ENCODE data around the gene MRGPRG.
"Not testable (repeated sequence)": the region's sequence is repeated elsewhere in the genome, so short reads cannot be mapped to it uniquely, and the experiment has no call there.

The MRGPRG gene

DNA sequence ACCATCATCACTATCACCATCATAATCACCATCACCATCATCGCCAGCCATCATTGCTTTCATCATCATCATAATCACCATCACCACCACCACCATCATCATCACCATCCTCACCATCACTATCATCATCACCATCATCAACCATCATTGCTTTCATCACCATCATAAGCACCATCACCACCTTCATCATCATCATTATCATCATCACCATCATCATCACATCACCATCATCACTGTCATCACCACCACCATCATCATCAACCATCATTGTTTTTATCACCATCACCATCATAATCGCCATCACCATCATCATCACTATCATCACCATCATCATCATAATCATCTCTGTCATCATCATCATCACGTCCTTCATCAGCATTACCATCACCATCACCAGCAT, 44.2 kb downstream of the MRGPRG start:
- no peak for DNase-seq (ENCODE audit: low spot score)
- TF ChIP-seq, protein P1, sequence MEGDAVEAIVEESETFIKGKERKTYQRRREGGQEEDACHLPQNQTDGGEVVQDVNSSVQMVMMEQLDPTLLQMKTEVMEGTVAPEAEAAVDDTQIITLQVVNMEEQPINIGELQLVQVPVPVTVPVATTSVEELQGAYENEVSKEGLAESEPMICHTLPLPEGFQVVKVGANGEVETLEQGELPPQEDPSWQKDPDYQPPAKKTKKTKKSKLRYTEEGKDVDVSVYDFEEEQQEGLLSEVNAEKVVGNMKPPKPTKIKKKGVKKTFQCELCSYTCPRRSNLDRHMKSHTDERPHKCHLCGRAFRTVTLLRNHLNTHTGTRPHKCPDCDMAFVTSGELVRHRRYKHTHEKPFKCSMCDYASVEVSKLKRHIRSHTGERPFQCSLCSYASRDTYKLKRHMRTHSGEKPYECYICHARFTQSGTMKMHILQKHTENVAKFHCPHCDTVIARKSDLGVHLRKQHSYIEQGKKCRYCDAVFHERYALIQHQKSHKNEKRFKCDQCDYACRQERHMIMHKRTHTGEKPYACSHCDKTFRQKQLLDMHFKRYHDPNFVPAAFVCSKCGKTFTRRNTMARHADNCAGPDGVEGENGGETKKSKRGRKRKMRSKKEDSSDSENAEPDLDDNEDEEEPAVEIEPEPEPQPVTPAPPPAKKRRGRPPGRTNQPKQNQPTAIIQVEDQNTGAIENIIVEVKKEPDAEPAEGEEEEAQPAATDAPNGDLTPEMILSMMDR (IDR thresholded peaks at IDR 0.05; ENCODE audit: extremely low read depth, insufficient read depth, missing control alignments) = no peak
- in situ Hi-C loops (cut with MboI; ENCODE audit: low pct_unique_long_range_greater_than_20kb, low sequenced_read_pairs, unreplicated experiment) = no loop called here

- TF ChIP-seq, protein P1 (IDR thresholded peaks at IDR 0.05; ENCODE audit: extremely low read depth, insufficient read depth, missing control alignments) = no peak
Observed at GRCh38 chr11:3173795-3174194, 44.8 kb downstream of the MRGPRG start.

DNA sequence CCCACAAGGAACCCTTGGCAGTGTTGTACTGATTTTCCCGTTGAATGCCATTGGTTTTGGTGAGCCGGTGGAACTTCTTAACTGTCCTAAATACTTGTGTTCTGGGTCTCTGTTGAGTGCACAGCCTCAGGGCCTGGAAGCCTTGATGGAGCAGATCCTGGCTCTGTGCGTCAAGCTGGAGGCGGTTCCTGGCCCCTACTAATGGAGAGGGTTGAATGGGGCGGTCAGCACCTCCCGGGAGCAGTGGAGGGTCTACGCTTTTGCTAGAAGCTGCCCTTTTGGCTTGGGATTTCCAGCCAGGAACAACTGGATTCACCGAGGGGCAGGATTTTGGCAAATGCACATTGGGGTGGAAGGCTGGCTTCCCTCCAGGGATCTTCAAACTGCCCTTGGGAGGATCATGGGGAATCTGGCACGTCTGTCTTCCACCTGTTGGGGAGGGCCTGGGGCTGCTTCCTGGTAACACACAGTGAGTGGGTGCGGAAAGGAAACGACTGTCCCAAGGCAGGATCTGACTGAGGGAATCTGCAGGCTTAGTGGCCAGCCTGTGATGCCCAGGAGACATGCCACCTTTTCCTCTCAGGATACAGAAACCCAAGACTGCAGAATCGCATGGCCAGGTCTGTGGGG, 46.6 kb downstream of the MRGPRG start:
- DNase-seq (ENCODE audit: low spot score) = no peak
- TF ChIP-seq, protein P1 (IDR thresholded peaks at IDR 0.05; ENCODE audit: extremely low read depth, insufficient read depth, missing control alignments) = no peak
- in situ Hi-C loops (cut with MboI; ENCODE audit: low pct_unique_long_range_greater_than_20kb, low sequenced_read_pairs, unreplicated experiment) = no loop called here

More at GRCh38 chr11:3173795-3174194, 44.8 kb downstream of the MRGPRG start:
- in situ Hi-C loops (cut with MboI; ENCODE audit: low pct_unique_long_range_greater_than_20kb, low sequenced_read_pairs, unreplicated experiment) = no loop called here
- DNase-seq (ENCODE audit: low spot score) = no peak

DNA sequence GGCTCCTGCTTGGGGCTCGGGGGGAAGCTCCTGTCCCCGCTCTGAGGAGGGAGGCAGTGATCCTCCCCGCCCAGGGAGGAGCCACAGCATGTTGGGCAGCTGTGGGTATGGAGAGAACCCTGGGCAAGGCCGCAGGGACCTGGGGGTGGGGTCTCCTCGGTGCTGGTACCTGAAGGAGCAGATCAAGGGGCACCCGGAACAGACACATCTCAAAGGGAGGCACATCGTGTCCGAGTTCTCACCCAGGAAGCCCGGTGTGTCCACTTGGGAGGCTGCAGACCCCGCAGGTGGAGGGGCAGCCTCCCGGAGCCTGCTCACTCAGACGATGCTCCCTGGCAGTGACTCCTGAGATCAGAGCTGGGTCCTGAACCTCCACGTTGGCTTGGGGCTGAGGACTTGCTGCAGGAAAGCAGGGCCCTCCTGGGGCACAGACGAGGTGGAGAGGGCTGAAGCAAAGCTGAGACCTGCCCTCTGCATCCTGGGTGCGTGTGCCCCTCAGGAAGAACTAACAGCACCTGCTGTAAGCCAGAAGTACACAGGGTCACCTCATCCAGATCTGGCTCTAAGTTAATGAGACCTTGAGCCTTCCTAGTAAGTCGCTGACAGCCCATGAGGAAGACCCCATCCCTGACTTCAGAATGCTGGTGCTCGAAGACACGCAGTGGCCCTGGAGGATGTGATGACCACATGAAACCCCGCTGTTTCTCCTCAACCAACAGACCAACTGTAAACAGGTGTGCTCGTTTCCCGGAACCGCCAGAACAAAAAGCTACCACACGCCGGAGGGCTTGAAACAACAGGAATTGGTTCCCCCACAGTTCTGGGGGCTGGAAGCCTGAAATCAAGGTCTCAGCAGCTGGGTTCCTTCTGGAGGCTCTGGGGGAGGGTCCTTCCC, 47.6 kb downstream of the MRGPRG start:
- in situ Hi-C loops (cut with MboI; ENCODE audit: low pct_unique_long_range_greater_than_20kb, low sequenced_read_pairs, unreplicated experiment) = no loop called here
- TF ChIP-seq, protein P1 (IDR thresholded peaks at IDR 0.05; ENCODE audit: extremely low read depth, insufficient read depth, missing control alignments) = no peak

GRCh38 chr11:3170044-3170755, 48.4 kb downstream of the MRGPRG start:
- TF ChIP-seq, protein P1 (IDR thresholded peaks at IDR 0.05; ENCODE audit: extremely low read depth, insufficient read depth, missing control alignments) = no peak
- DNase-seq (ENCODE audit: low spot score) = no peak
- in situ Hi-C loops (cut with MboI; ENCODE audit: low pct_unique_long_range_greater_than_20kb, low sequenced_read_pairs, unreplicated experiment) = no loop called here

More for the DNA sequence above, 47.6 kb downstream of the MRGPRG start:
- DNase-seq (ENCODE audit: low spot score) = no peak

- in situ Hi-C loops (cut with MboI; ENCODE audit: low pct_unique_long_range_greater_than_20kb, low sequenced_read_pairs, unreplicated experiment) = no loop called here
- TF ChIP-seq, protein P1 (IDR thresholded peaks at IDR 0.05; ENCODE audit: extremely low read depth, insufficient read depth, missing control alignments) = no peak
- DNase-seq (ENCODE audit: low spot score) = no peak
Observed at GRCh38 chr11:3169255-3170043, 49.2 kb downstream of the MRGPRG start.

- DNase-seq (ENCODE audit: low spot score); in situ Hi-C loops (cut with MboI; ENCODE audit: low pct_unique_long_range_greater_than_20kb, low sequenced_read_pairs, unreplicated experiment): not testable (repeated sequence)
Observed at GRCh38 chr11:3168742-3169254, 49.8 kb downstream of the MRGPRG start.

Measured in GM13977 (cell line).